SK-N-SH (cell line): ENCODE data around the gene CAPS2. TPM values are rescaled to one million over a fixed set of nuclear protein-coding genes. Genes with fewer than 3 reads are reported as not detected.

Source experiments
- CTCF ChIA-PET: fragments of 300-600, 350-600 bp; formaldehyde crosslinking; extraction: SDS; loops from one replicate; lab custom pipeline; 2021; lab: Yijun Ruan, JAX
- POLR2A ChIA-PET: fragments of 350-600 bp; sonication (Branson Sonifier 250); formaldehyde crosslinking; extraction: SDS; loops from one replicate; lab custom pipeline; 2020; ENCODE audit warnings: antibody characterized with exemption, inconsistent platforms; lab: Yijun Ruan, JAX
- DNase-seq: peaks from one replicate; pipeline ENCODE4 v3.0.0; 2012
- H2AFZ ChIP-seq: fragments of 200-600 bp; sonication (generic); 2 replicates; pipeline ENCODE4 v1.8.1; 2016; ENCODE audit warnings: antibody characterized with exemption, mild to moderate bottlenecking, low read depth
- H3F3A ChIP-seq: fragments of 200-600 bp; sonication (generic); replicated peaks from 2 replicates; pipeline ENCODE3; 2016; ENCODE audit warnings: antibody characterized with exemption, mild to moderate bottlenecking; ENCODE audit not compliant: insufficient read depth
- H3K27ac ChIP-seq, 2 experiments: fragments of 200-500 bp in 1 of 2; fragments of 200-600 bp in 1 of 2; sonication (Bioruptor generic) in 1 of 2; sonication (generic), shearing (Covaris generic) in 1 of 2; 2 replicates each; pipeline versions ENCODE4 v1.5.1 to v1.6.1; 2014 to 2016; ENCODE audit warnings: low read depth in 2 of 2, inconsistent platforms in 1 of 2, low read length in 1 of 2, mild to moderate bottlenecking in 1 of 2, mixed read lengths in 1 of 2
- H3K27me3 ChIP-seq: fragments of 200-600 bp; sonication (generic), shearing (Covaris generic); 2 replicates; pipeline ENCODE4 v1.6.1; 2016; ENCODE audit warnings: mixed run types; ENCODE audit not compliant: insufficient read depth
- H3K36me3 ChIP-seq, 2 experiments: fragments of 200-500 bp in 1 of 2; fragments of 200-600 bp in 1 of 2; sonication (Bioruptor generic) in 1 of 2; sonication (generic) in 1 of 2; replicated peaks in 1 of 2; 2 replicates each; pipeline versions ENCODE3 to v1.5.1; 2014 to 2016; ENCODE audit warnings: low read length in 1 of 2, mild to moderate bottlenecking in 1 of 2; ENCODE audit not compliant: insufficient read depth in 2 of 2, control insufficient read depth in 1 of 2
- H3K4me1 ChIP-seq, 2 experiments: fragments of 200-500 bp in 1 of 2; fragments of 200-600 bp in 1 of 2; sonication (Bioruptor generic) in 1 of 2; sonication (generic), shearing (Covaris generic) in 1 of 2; 2 replicates each; pipeline versions ENCODE4 v1.5.1 to v1.6.1; 2014 to 2016; ENCODE audit warnings: low read depth in 1 of 2, low read length in 1 of 2, mixed run types in 1 of 2; ENCODE audit not compliant: insufficient read depth in 2 of 2, control insufficient read depth in 1 of 2
- H3K4me2 ChIP-seq: fragments of 200-600 bp; sonication (generic), shearing (Covaris generic); 2 replicates; pipeline ENCODE4 v1.6.1; 2017; ENCODE audit warnings: mixed run types
- H3K4me3 ChIP-seq, 2 experiments: fragments of 200-500 bp in 1 of 2; fragments of 200-600 bp in 1 of 2; sonication (Bioruptor generic) in 1 of 2; sonication (generic), shearing (Covaris generic) in 1 of 2; 2 replicates each; pipeline versions ENCODE4 v1.5.1 to v1.8.1; 2014 to 2016; ENCODE audit warnings: low read depth in 2 of 2, inconsistent platforms in 1 of 2, low read length in 1 of 2, mild to moderate bottlenecking in 1 of 2, mixed read lengths in 1 of 2, moderate library complexity in 1 of 2
- H3K79me2 ChIP-seq: fragments of 200-600 bp; sonication (generic); 2 replicates; pipeline ENCODE4 v1.8.1; 2017; ENCODE audit warnings: mild to moderate bottlenecking; ENCODE audit not compliant: insufficient read depth
- H3K9ac ChIP-seq: fragments of 200-600 bp; sonication (generic); 2 replicates; pipeline ENCODE4 v1.6.1; 2017; ENCODE audit warnings: mixed run types
- H3K9me2 ChIP-seq: fragments of 200-600 bp; sonication (generic); 2 replicates; pipeline ENCODE4 v1.6.1; 2017; ENCODE audit warnings: mixed run types
- H3K9me3 ChIP-seq: fragments of 200-600 bp; sonication (generic); 2 replicates; pipeline ENCODE4 v1.6.1; 2017; ENCODE audit warnings: mixed run types, mild to moderate bottlenecking, moderate library complexity
- H4K20me1 ChIP-seq: fragments of 200-600 bp; sonication (generic); 2 replicates; pipeline ENCODE4 v1.6.1; 2017; ENCODE audit warnings: mild to moderate bottlenecking, mixed run types; ENCODE audit not compliant: insufficient read depth
- FOXM1 ChIP-seq: IDR thresholded peaks from 2 replicates; pipeline ENCODE4 v1.4.0; 2012; ENCODE audit warnings: low read depth, mild to moderate bottlenecking
- MEF2A ChIP-seq: IDR thresholded peaks from 2 replicates; pipeline ENCODE4 v1.4.0; 2012; ENCODE audit warnings: low read depth, borderline replicate concordance
- MXI1 ChIP-seq: IDR thresholded peaks from 2 replicates; pipeline ENCODE4 v1.6.1; 2012; ENCODE audit warnings: mild to moderate bottlenecking, low read depth, low read length, improper control_type of control experiment
- RAD21 ChIP-seq: IDR thresholded peaks from 2 replicates; pipeline ENCODE4 v1.6.1; 2012; ENCODE audit warnings: mild to moderate bottlenecking, low read length
- RXRA ChIP-seq: IDR thresholded peaks from 2 replicates; pipeline ENCODE4 v1.4.0; 2012; ENCODE audit warnings: low read depth, mild to moderate bottlenecking, borderline replicate concordance
- SMC3 ChIP-seq: IDR thresholded peaks from 2 replicates; pipeline ENCODE4 v1.6.1; 2012; ENCODE audit warnings: low read depth, low read length, improper control_type of control experiment
- TAF1 ChIP-seq: IDR thresholded peaks from 2 replicates; pipeline ENCODE4 v1.6.1; 2012; ENCODE audit warnings: low read depth, mild to moderate bottlenecking, low read length, moderate library complexity, borderline replicate concordance
- TCF12 ChIP-seq: IDR thresholded peaks from 2 replicates; pipeline ENCODE4 v1.4.0; 2012
- USF2 ChIP-seq: fragments of 150-350 bp; IDR thresholded peaks from 2 replicates; pipeline ENCODE4 v1.6.1; 2017; ENCODE audit warnings: antibody characterized with exemption, low read length, low read depth, borderline replicate concordance
- WGBS: methylation state at CpG from one replicate; pipeline ENCODE4 v1.1.6; 2017; ENCODE audit warnings: low lambda C conversion rate; 5-methylcytosine and 5-hydroxymethylcytosine counted together
- polyA plus RNA-seq, 3 experiments: library from polyadenylated mRNA; depleted of rRNA; stranded (reverse); fragments of >200 nt; gene quantifications; 2 replicates each; pipeline ENCODE4 v1.2.3, GENCODE V29; 2012
- TF ChIP-seq, protein P1 (sequence below): IDR thresholded peaks from 2 replicates; pipeline ENCODE4 v1.6.1; 2012; ENCODE audit warnings: mild to moderate bottlenecking, low read depth, low read length, moderate library complexity
- TF ChIP-seq, protein P2 (sequence below): IDR thresholded peaks from 2 replicates; pipeline ENCODE4; 2012

CAPS2 gene
- polyA plus RNA-seq, 1 of the 3 experiments (the other 2 are of a cell fraction): 5.7 TPM

GRCh38 chr12:75259143-75259542, 71.0 kb downstream of the CAPS2 start (continued):
- TF ChIP-seq, protein P1, sequence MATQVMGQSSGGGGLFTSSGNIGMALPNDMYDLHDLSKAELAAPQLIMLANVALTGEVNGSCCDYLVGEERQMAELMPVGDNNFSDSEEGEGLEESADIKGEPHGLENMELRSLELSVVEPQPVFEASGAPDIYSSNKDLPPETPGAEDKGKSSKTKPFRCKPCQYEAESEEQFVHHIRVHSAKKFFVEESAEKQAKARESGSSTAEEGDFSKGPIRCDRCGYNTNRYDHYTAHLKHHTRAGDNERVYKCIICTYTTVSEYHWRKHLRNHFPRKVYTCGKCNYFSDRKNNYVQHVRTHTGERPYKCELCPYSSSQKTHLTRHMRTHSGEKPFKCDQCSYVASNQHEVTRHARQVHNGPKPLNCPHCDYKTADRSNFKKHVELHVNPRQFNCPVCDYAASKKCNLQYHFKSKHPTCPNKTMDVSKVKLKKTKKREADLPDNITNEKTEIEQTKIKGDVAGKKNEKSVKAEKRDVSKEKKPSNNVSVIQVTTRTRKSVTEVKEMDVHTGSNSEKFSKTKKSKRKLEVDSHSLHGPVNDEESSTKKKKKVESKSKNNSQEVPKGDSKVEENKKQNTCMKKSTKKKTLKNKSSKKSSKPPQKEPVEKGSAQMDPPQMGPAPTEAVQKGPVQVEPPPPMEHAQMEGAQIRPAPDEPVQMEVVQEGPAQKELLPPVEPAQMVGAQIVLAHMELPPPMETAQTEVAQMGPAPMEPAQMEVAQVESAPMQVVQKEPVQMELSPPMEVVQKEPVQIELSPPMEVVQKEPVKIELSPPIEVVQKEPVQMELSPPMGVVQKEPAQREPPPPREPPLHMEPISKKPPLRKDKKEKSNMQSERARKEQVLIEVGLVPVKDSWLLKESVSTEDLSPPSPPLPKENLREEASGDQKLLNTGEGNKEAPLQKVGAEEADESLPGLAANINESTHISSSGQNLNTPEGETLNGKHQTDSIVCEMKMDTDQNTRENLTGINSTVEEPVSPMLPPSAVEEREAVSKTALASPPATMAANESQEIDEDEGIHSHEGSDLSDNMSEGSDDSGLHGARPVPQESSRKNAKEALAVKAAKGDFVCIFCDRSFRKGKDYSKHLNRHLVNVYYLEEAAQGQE: no peak
- no peak for TF ChIP-seq RAD21
- TF ChIP-seq RXRA: no peak

- WGBS: 11% methylated on average over 2 of the region's 2 CpGs
- DNase-seq: no peak
- peak overlapping the region; percentile 56 for H2AFZ ChIP-seq
- no peaks in the 10 kb centered on the region for H4K20me1 ChIP-seq
- 0 out of 2 replicates have a peak overlapping the region, but pooled peaks have one; percentile 9 for H3K9ac ChIP-seq
- H3K9me3 ChIP-seq: no peaks in the 10 kb centered on the region
- H3F3A ChIP-seq: no peaks in the 10 kb centered on the region
- no peaks in the 10 kb centered on the region; the same call in 1 of the 2 replicates for H3K27me3 ChIP-seq
- peak overlapping the region; percentile 24 to 45; a peak in 2 of 4 replicates for H3K4me3 ChIP-seq
- POLR2A ChIA-PET: no interaction called here
- H3K27ac ChIP-seq: no peak overlapping the region
- CTCF ChIA-PET: no interaction called here
- no peaks in the 10 kb centered on the region for H3K36me3 ChIP-seq
- TF ChIP-seq TAF1 (no peak), TCF12 (no peak), MEF2A (no peak), SMC3 (no peak), FOXM1 (no peak), MXI1 (no peak), USF2 (no peak)
- TF ChIP-seq, protein P2, sequence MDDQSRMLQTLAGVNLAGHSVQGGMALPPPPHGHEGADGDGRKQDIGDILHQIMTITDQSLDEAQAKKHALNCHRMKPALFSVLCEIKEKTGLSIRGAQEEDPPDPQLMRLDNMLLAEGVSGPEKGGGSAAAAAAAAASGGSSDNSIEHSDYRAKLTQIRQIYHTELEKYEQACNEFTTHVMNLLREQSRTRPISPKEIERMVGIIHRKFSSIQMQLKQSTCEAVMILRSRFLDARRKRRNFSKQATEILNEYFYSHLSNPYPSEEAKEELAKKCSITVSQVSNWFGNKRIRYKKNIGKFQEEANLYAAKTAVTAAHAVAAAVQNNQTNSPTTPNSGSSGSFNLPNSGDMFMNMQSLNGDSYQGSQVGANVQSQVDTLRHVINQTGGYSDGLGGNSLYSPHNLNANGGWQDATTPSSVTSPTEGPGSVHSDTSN: no peak
- H3K9me2 ChIP-seq: no peaks in the 10 kb centered on the region
- peak overlapping the region; percentile 48 for H3K4me2 ChIP-seq
- H3K4me1 ChIP-seq: no peaks in the 10 kb centered on the region
- no peaks in the 10 kb centered on the region for H3K79me2 ChIP-seq
Observed at GRCh38 chr12:75257510-75257909, 72.6 kb downstream of the CAPS2 start.
